ENCODE data around the gene RFNG. TPM values are rescaled to one million over a fixed set of nuclear protein-coding genes. Genes with fewer than 3 reads are reported as not detected.

RFNG gene
- total and polyA plus RNA-seq, 2 of the 13 experiments (the other 11 are each of a cell fraction or from before 2014, with no cell fraction given) = 61.4 to 64.0 TPM

DNA sequence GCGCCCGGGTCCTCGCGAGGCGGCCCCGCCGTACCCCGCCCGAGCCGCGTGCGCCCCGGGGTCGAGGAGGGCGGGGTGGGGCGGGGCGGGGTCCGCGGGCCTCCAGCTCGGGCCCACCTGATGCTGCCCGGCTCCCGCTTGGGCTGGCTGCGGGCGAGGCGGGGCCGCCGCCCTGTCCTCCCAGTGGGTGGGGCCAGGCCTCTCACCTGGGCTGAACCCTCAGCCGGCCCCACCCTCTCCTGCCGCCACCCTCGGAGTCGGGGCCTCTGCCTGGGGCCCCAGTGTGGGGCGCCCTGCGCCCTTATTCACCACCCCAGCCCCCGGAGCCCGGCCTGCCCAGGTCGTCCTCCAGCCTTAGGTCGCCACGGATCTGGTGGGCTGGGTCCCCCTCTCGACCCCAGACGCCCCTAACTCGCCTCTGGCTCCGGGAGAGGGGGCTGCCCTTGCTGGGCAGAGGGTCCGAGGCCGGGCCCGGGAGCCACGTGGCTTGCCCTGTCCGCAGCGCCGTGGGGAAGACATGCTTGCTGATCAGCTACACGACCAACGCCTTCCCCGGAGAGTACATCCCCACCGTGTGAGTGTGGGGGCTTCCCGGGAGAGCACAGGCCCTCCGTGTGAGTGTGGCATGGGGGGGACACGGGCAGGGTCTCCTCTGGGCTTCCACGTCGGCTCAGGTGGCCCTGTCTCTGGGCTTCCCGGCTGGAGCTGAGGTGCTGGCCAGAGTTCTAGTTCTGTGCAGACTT lies 19.6 kb downstream of the RFNG start (continued):
- no peak for TF ChIP-seq ZNF12 (CRISPR knock-in tag; IDR thresholded peaks at IDR 0.05)
- TF ChIP-seq SMARCC2 (IDR thresholded peaks at IDR 0.05) = no peak
- no peak for TF ChIP-seq TCF12 (IDR thresholded peaks at IDR 0.05)
- TF ChIP-seq TCF12 (CRISPR knock-in tag; IDR thresholded peaks at IDR 0.05) = 0 out of 2 replicates have a peak, but pooled peaks have one; percentile 25

DNA sequence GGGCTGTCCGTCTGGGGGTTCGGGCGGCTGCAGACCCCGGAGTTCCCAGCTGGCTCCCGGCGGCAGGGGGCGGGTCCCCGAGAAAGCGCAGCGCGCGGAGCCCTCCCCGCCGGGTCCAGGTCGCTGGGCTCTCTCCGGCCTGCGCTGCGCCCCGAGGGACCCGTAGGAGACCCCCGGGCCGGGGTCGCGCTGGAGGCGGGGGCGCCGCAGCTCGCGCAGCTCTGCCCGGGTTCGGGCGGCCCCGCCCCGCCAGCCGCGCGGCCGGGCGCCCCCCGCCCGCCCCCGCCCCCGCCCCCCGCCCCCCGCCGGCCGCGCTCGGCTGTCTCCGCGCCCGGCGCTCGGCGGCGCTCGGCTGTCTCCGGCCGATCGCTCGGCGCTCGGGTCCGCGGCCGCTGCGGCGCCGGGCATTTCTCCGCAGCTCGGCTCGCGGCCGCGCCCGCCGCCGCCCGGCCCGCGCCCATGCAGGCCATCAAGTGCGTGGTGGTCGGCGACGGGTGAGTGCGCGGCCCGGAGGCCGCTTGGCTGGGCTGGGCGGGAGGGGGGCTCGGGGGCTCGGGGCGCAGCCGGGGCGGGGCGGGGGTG lies 20.2 kb downstream of the RFNG start, which contains the start of gene RAC3:
Gene RAC3 (plus strand): TSS at position 376 of the 582 bp plus-strand sequence. CDS start 84 bp downstream, at position 460.
- no peak within 1 kb of the TSS for H3K27ac ChIP-seq (ENCODE audit: extremely low read length, insufficient read depth, low read length)
- no peaks in the 10 kb centered on the region for H3K9me3 ChIP-seq (ENCODE audit: low read length)
- H3K79me2 ChIP-seq (ENCODE audit: insufficient read depth, low read length) = peaks cover 7% of the 10 kb centered on the region
- DNase-seq (ENCODE audit: low spot score) = no peak
- in situ Hi-C loops (cut with HindIII; ENCODE audit: extremely low pct_ligation_motif_present, low pct_unique_long_range_greater_than_20kb) (no loop called here), intact Hi-C loops (cut with micrococcal nuclease; ENCODE audit: unreplicated experiment) (no loop called here)
- no peak within 1 kb of the TSS for H3K9ac ChIP-seq (ENCODE audit: insufficient read depth, low read depth, low read length)
- 0 out of 2 replicates have a peak, but pooled peaks have one; percentile 11 for TF ChIP-seq ZNF768 (CRISPR knock-in tag; IDR thresholded peaks at IDR 0.05)
- TF ChIP-seq, protein P1, sequence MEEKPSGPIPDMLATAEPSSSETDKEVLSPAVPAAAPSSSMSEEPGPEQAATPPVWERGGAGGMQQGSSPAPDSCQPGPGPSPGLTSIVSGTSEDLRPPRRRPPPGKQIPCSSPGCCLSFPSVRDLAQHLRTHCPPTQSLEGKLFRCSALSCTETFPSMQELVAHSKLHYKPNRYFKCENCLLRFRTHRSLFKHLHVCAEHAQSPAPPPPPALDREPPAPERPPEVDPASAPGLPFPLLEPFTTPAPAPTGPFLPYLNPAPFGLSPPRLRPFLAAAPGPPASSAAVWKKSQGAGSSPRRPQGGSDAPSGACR (CRISPR knock-in tag; IDR thresholded peaks at IDR 0.05) = no peak
- peaks cover 15 to 22% of the 10 kb centered on the region in 2 experiments for H3K36me3 ChIP-seq (replicated peaks in 1 of 2; ENCODE audit: control insufficient read depth in 1 of 2, insufficient read depth in 2 of 2, low read length in 2 of 2)
- peaks cover 12% of the 10 kb centered on the region for H4K20me1 ChIP-seq (ENCODE audit: insufficient read depth, low read length)
- peaks cover 20% of the 10 kb centered on the region for H3K4me1 ChIP-seq (ENCODE audit: insufficient read depth, low read length)
- 94% methylated on average over 75 of the region's 96 CpGs for WGBS (ENCODE audit: low lambda C conversion rate)
- peak within 1 kb of the TSS; percentile 39 for H3K4me2 ChIP-seq (ENCODE audit: low read depth, low read length)
- ChIA-PET CTCF (ENCODE audit: low intra/inter-chr PET ratio, low total read pairs) (interaction anchor here (2.3 kb wide), 1 partner anchor 123 kb away, joined by 9 read pairs; no protein-coding TSS in a partner anchor), POLR2A (interaction anchor here (1.0 to 1.4 kb wide), 2 partner anchors 8 to 71 kb away, joined by 3 read pairs; partner anchors contain the start of genes CENPX and LRRC45)
- no peak within 1 kb of the TSS for H2AFZ ChIP-seq (ENCODE audit: low read length)
- BruUV-seq (replicated peaks) = no TSS peak
- H3K27me3 ChIP-seq (ENCODE audit: control insufficient read depth in 1 of 2, insufficient read depth in 2 of 2, low read length in 2 of 2) = no peaks in the 10 kb centered on the region
- peak within 1 kb of the TSS in 1 of 3 experiments; percentile 21; a peak in 1 of 6 replicates for H3K4me3 ChIP-seq (replicated peaks in 1 of 3; ENCODE audit: insufficient read depth in 1 of 3, low read depth in 2 of 3, low read length in 3 of 3)
- no peak for ATAC-seq
- no peak for FAIRE-seq
